Cortex of kidney (tissue), 1 donor: Measurements from ENCODE around the gene RRP12.
"Not testable (repeated sequence)": the region's sequence is repeated elsewhere in the genome, so short reads cannot be mapped to it uniquely, and the experiment has no call there.

Source experiments
- DNase-seq: peaks from one replicate; lab custom pipeline; 2025; lab: John Stamatoyannopoulos, UW

The RRP12 gene

GRCh38 chr10:97400665-97401454 lies at the start of gene RRP12:
Gene RRP12 (minus strand): TSS chr10:97401340. CDS start chr10:97401231, 109 bp downstream.
- no peak for DNase-seq

- DNase-seq: no peak
Measured at GRCh38 chr10:97450828-97451227, 49.7 kb upstream of the RRP12 start.

- no peak for DNase-seq
Measured at GRCh38 chr10:97445722-97446639, 44.8 kb upstream of the RRP12 start, which contains the start of the genes EXOSC1 and ZDHHC16. Gene EXOSC1 (minus strand): TSS chr10:97446006. CDS start chr10:97445985, 21 bp downstream. Gene ZDHHC16 (plus strand): TSS chr10:97446175. CDS start chr10:97451676, 5,501 bp downstream.

GRCh38 chr10:97445357-97445721 lies 44.2 kb upstream of the RRP12 start:
- no peak for DNase-seq

- no peak for DNase-seq
Measured at GRCh38 chr10:97444212-97444611, 43.1 kb upstream of the RRP12 start.

GRCh38 chr10:97442277-97442676 lies 41.1 kb upstream of the RRP12 start:
- no peak for DNase-seq

GRCh38 chr10:97435211-97435610 lies 34.1 kb upstream of the RRP12 start:
- no peak for DNase-seq

GRCh38 chr10:97434557-97434956 lies 33.4 kb upstream of the RRP12 start:
- DNase-seq: no peak

- no peak for DNase-seq
Measured at GRCh38 chr10:97434055-97434454, 32.9 kb upstream of the RRP12 start.

- DNase-seq: no peak
Measured at GRCh38 chr10:97428572-97428981, 27.4 kb upstream of the RRP12 start.

- no peak for DNase-seq
Measured at GRCh38 chr10:97427571-97428179, 26.5 kb upstream of the RRP12 start.

- DNase-seq: no peak
Measured at GRCh38 chr10:97426776-97427570, 25.8 kb upstream of the RRP12 start.

- DNase-seq: peak; percentile 76
Measured at GRCh38 chr10:97425964-97426775, 25.0 kb upstream of the RRP12 start, which contains the start of gene PGAM1. Gene PGAM1 (plus strand): TSS chr10:97426191. CDS start chr10:97426308, 117 bp downstream.

- DNase-seq: not testable (repeated sequence)
Measured at GRCh38 chr10:97423757-97424098, 22.6 kb upstream of the RRP12 start.

GRCh38 chr10:97416565-97416964 lies 15.4 kb upstream of the RRP12 start:
- DNase-seq: no peak

- DNase-seq: no peak
Measured at GRCh38 chr10:97412891-97413304, 11.8 kb upstream of the RRP12 start.

GRCh38 chr10:97411406-97411805 lies 10.3 kb upstream of the RRP12 start:
- DNase-seq: no peak

GRCh38 chr10:97408496-97408992 lies 7.4 kb upstream of the RRP12 start:
- DNase-seq: no peak

- no peak for DNase-seq
Measured at GRCh38 chr10:97407952-97408248, 6.8 kb upstream of the RRP12 start.

- no peak for DNase-seq
Measured at GRCh38 chr10:97407211-97407951, 6.2 kb upstream of the RRP12 start.
